SIG-M5 (cell line): Measurements from ENCODE around the gene CYBA.

Source experiments
- DNase-seq: peaks from one replicate; lab custom pipeline; 2025; lab: John Stamatoyannopoulos, UW

CYBA gene

DNA sequence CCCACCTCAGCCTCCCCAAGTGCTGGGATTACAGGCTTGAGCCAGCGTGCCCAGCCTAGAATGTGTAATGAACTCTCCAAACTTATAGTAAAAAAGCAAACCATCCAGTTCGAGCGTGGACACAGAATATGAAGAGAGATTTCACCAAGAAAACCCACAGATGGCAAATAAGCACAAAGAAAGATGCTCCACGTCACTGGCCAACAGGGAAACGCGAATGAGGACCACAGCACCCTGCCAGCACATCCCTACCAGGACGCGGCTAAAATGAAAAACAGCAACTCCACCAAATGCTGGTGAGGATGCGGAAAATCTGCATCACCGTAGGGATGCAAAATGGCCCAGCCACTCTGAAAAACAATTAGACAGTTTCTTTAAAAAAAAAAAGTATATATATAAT, 10.6 kb upstream of the CYBA start:
- DNase-seq = no peak

GRCh38 chr16:88659160-88659559, 8.3 kb upstream of the CYBA start:
- no peak for DNase-seq

GRCh38 chr16:88658714-88659113, 7.9 kb upstream of the CYBA start:
- DNase-seq = no peak

GRCh38 chr16:88657371-88657770, 6.5 kb upstream of the CYBA start:
- no peak for DNase-seq

GRCh38 chr16:88656291-88656980, 5.6 kb upstream of the CYBA start:
- DNase-seq = no peak

GRCh38 chr16:88655733-88656281, 5.0 kb upstream of the CYBA start:
- no peak for DNase-seq

DNA sequence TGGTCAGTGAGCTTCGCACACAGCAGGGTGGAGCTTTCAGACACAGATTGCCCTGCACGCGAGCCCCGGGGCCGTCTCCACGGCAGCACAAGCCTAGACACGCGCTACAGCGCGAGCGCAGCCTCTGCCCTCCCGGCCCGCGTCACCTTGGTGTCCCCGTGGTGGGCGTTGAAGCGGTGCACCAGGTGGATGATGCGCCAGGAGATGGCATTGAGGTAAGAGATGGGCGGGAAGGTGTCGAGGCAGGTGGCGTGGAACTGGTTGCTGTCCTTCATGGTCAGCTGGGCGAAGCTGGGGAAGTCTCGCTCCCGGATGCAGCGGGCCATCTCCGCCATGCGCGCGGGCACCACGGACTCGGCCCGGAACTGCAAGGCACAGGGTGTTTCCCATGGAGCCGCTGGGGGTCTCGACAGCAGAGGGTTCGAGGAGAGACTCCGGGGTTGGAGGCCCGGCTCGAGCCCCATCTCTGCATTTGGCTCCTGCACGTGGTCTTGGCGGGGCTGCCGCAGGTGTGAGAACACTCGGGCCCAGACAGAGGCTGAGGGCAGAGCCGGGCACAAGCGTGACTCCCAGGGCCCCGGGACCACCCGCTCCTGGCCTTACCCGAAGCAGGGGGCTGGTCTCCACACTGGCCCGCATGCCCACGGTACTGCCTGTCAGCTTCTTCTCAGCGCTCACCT, 4.3 kb upstream of the CYBA start:
- no peak for DNase-seq

DNA sequence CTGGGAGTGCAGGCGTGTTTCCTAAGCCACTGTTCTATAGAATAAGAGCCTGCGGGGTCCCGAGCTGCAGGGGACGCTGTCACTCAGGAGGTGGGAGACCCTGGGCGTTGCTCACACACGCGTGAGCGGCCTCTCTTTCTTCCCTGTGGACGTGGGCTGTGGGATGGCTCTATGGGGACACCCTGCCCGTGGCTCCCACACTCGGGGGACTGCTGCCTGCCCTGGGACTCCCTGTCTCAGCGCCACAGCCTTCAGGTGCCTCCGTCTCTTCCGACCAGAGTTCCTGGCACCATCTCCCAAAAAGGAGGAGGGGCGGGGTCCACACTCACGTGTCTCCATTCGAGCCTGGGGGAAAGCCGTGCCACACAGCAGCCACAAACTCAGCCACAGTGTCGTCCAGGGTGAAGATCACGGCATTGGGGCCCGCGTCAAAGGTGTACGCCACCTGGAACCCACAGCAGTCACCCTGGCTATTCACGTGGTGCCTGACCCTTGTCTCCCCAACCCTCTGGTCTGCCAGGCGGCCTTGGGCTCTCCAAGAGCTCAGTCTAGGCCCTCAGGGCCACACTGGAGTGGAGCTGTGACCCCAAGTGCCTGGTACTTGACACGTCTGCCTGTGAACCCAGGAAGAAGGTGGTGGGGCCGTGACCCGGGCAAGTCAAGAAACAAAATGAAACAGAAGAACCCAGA, 3.7 kb upstream of the CYBA start:
- DNase-seq = no peak

DNA sequence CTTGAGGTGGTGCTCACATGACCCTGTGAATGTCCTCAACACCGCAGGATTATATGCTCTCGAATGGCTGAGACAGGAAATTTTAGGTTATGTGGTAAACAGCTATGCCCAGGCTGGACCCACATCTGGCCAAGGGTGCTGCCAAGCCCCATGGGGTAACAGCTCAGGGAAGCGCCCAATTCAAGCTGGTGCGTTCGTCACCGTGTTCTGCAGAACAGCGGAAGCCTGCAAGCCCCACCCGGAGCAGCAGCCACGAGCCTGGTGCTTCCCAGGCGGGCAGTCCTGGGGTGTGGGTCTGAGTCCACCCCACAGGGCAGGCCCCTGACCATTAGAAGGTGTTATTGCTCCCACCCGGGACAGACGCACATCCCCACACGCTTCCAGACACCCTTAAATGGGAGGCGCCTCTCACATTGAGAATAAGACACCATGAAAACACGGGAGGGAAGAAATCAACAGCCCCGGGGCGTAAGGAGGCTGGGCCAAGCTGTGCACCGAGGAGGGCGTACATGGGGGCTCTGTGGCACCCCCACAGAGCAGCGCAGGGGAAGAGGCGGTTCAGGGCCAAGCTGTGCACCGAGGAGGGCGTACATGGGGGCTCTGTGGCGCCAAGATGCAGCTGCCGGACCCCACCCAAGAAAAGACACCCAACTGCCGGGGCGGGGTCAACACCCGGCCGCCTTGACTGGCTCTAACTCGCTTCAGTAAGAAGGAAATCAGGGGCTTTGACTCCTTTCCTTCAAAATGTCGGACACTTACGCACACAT, 2.9 kb upstream of the CYBA start:
- DNase-seq = no peak

DNA sequence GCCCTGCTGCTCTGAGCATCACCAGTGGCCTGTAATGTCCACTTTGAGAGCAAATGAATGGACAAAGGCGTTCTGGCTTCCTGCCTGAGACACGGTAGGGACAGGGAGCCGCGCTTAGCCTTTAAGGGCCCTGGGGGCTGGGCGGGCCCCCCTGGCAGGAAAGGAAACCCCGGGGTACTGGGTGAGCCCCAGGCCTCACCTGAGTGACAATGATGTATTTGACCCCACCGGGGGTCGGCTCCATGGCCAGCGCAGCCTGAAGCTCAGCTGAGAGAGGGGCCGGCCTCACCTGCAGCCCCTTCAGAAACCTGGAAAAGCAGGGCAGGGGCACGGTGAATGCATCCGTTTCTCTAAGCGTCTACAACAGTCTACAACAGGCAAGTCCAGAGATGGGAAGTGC, 2.2 kb upstream of the CYBA start:
- no peak for DNase-seq

GRCh38 chr16:88652762-88653063, 1.9 kb upstream of the CYBA start:
- DNase-seq = no peak

DNA sequence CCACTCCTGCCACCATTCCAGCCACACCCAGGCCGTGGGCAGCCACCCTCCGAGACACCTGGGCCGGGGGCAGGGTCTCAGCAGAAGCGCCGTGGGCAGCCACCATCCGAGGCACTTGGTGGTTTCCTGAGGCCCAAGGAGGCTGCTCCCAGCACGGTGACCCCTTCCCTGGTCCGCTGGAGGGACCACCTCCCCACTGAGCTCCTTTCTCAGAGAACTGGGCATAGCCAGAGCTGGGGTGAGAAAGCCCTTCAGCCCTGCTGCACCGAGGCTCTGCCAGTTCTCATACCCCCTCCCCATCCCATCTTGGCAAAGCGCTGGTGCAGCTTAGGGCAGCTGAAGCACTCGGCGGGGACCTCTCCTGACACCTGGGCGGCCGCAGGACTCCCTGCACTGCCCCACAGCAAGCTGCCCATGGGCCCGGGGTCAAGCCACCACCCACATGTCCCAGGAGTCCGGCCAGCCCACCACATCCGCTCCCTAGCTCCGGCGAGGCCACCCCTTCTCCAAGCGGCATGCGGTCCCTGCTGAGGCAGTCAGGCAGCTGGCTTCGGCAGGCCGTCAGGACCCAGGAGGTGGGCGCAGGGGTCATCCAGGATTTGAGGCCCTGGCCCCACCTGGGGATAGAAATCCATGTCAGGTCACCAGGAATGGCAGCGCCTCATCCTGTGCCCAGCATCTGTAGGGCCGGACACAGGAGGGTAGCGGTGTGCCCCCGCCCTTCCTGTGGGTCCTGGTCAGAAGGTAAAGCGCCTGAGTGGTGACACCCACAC, 1.3 kb upstream of the CYBA start:
- no peak for DNase-seq

GRCh38 chr16:88651276-88651988, 579 bp upstream of the CYBA start:
- DNase-seq = no peak

- no peak for DNase-seq
Observed at GRCh38 chr16:88649924-88650748, 717 bp downstream of the CYBA start.

DNA sequence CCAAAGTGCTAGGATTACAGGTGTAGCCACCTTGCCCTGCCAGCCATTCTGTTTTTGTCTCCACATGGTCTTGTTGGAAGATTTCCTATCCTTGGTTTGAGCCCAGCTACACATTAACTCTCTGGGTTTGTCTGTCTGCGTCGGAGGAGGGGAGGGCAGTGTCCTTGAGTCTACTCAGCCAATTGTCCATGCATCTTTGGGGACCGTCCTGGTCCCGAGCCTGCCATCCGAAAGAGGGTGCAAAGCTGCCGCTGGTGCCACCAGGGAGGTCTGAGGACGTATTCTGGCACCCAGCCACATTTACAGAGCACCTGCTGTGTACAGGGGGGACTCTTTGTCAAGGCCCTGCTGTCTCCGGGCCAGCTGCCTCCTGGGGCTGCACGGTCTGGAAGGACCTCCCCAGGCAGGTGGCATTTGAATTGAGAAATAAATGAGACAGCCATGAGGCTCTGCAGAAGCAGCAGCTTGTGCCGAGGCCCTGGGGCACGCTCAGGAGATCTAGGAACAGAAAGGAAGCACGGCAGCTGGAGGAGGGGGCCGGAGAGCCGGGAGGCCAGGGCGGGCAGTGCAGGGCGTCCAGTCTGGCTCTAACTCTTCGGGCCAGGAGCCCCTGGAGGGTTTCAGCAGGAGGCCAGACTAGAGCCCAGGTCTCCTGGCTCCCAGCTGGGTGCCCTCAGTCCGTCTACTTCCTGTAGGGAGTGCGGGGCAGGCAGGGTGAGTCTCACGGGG, 1.5 kb downstream of the CYBA start:
- no peak for DNase-seq

DNA sequence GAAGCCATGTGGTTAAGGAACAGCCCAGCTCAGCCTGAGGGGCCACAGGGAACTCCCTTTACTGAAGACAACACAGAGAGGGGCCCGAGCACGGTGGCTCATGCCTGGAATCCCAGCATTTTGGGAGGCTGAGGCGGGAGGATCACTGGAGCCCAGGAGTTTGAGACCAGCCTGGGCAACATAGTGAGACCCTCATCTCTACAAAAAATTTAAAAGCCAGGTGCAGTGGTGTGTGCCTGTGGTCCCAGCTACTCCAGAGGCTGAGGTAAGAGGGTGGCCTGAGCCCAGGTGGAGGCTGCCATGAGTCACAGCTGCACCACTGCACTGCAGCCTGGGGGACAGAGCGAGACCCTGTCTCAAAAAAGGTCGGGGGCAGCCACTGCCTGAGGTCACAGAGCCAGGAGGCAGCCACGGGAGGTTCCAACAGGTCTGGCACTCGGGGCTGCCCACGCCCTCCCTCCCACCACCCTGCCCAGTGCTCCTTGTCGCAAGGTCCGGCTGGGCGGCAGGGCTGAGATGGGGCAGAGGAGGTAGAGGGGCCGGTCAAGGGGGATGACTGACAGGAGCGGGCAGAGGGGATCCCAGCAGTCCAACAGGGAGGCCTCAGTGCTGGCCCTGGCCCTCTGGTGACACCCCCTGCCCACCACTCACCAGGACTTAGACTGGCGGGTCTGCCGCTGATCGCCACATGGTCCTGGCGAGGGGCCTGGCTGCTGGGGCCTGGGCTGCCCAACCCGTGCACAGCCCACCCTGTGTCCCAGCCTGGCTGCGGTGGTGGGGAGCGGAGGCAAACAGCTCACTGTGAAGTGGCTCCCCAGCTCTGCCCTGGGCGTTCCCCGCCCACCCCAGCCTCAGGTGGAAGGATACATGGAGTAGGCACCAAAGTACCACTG, 3.4 kb downstream of the CYBA start:
- no peak for DNase-seq

GRCh38 chr16:88646345-88647034, 4.4 kb downstream of the CYBA start:
- no peak for DNase-seq

- DNase-seq = no peak
Observed at GRCh38 chr16:88645941-88646340, 4.9 kb downstream of the CYBA start.
